IPS-NIHi11 (cell line): Measurements from ENCODE around the gene TTC16.
A peak's percentile ranks its signal among the peaks of the same experiment; 100 is the strongest.
"Not testable (repeated sequence)": the region's sequence is repeated elsewhere in the genome, so short reads cannot be mapped to it uniquely, and the experiment has no call there.

Source experiments
- DNase-seq: peaks from one replicate; pipeline ENCODE4 v3.0.0; 2012; ENCODE audit warnings: mixed read lengths, low spot score

Gene TTC16

DNA sequence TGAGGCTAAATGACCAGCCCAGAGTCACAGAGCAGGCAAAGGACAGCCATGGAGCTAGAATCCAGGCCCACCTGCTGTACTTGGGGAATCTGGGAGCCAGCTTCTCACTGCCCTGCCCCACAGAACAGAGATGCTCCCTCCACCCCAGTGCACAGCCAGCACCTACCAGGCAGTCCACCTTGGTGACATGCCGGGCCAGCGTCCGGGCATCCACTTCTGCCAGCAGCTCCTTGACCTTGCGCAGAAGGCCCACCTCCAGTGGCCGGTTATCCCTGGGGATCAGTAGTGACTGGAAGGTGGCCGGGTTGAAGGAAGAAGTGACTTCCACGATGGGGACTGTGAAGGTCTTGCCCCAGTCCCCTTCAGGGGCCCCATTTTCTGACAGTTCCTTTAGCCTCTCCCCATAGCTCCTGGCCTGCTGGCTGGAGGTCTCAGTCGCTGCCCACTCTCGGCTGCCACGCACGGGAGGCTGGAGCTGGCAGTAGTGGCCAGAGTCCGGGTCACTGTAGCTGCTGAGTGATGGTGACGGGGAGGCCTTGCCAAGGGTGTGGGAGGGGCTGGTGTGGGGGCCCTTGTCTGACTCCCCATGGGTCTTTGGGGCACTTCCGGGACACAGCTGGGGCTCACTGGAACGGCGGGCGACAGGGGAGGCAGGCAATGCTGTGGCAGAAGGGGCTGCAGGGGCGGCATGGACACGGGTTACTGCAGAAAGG, 28.7 kb downstream of the TTC16 start:
- no peak for DNase-seq

- DNase-seq: no peak
Measured at GRCh38 chr9:127746959-127747569, 31.2 kb downstream of the TTC16 start.

GRCh38 chr9:127749090-127749787, 33.4 kb downstream of the TTC16 start:
- no peak for DNase-seq

DNA sequence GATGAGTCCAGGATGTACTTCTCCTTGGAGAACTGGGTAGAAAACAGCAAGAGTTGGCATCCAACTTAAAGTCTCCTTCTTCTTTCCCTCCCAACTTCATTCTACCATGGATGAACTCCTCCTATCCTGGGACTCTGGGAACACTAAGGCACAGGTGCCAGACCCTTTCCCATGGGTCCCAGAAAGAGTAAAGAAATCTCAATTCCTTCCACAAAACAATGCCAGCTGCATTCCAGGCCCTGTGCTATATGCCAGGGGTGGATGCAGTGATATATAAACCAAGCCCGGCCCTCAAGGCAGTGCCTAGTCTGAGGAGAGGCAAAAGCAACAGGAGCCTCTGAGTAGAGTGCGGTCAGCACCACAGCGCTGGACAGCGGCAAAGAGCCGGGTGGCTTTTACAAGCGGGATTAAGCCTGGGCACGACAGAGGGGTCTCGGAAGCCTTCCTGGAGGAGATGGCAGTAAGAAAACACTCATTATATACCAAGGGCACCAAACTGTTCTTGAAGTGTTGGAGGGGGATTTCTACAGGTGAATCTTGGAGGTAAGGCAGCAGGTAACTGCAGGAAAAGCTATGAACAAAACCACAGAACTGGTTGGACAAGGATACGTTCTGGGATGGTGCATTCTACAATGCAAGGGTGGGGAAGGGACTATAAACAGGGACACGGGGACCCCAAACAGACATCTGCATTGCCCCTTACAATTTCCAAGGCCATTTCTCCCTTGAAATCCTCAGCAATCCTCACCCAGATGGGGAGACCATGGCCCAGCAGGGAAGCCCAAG, 35.6 kb downstream of the TTC16 start:
- peak; percentile 72 for DNase-seq

DNA sequence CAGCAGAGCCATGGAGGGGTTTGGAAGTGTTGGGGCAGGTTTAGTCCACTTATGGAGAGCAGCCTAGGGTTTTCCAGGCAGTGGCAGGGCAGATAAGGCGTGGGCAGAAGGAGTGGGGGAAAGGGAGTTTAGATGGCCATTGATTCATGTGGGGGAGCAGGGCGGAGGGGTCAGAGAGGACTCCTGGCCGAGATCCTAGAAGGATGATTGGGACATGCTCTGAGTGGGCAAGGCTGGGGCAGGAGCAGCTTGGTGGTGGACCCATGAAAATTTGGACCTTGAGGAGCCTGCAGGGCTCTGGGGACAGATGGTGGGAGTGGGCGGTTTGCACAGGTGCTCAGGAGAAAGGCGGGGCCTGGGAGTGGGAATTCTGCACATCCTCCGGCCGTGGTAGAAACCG, 37.3 kb downstream of the TTC16 start:
- no peak for DNase-seq

- DNase-seq: no peak
Measured at GRCh38 chr9:127753622-127754021, 37.7 kb downstream of the TTC16 start.

GRCh38 chr9:127754099-127755060, 38.5 kb downstream of the TTC16 start:
- peak; percentile 94 for DNase-seq

DNA sequence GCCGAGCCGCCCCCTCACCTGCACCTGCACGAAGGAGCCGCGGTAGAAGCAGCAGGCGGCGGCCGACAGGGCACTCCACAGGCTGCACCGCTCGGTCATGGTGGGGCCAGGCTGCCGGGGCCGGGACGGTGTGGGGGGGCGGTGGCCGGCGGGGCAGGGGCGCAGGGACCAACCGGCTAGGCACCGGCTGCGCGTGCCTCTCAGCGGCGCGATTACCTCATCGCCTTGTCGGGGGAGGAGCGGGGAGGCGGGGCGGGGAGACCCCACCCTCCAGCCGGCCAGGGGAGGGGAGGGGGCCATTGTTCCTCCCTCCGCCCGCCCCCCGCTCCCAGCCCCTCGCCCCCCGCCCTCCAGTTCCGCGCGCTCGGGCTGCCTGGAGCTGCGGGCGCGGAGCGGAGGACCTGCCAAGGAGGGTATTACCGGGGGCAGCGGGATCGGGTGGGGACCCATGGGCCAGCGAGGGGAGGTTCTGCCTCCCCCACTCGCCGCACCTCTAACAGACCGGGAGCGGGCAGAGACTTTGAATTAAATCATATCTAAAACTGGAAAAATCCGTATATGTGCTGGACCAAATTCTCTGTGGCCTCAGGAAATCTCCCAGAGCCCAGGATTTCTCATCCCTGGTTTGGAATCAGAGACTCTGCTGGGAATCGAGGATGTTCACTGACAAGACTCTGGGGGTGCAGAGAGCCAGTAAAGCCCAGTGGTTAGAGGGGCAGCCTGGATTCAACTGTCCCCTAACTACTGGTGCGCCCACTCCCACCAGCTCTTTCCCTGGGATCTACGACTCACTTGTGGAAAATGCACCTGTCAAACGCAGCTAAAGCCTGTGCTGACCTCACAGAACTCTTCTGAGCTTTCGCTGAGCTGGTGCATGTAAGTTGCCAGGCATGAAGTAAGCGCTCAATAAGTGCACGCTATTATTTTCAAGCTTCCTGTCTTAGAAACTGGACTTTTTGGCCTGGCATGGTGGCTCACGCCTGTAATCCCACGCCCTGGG, 39.5 kb downstream of the TTC16 start:
- peak; percentile 89 for DNase-seq

GRCh38 chr9:127756233-127756632, 40.4 kb downstream of the TTC16 start:
- no peak for DNase-seq

- not testable (repeated sequence) for DNase-seq
Measured at GRCh38 chr9:127756776-127757175, 40.9 kb downstream of the TTC16 start.

DNA sequence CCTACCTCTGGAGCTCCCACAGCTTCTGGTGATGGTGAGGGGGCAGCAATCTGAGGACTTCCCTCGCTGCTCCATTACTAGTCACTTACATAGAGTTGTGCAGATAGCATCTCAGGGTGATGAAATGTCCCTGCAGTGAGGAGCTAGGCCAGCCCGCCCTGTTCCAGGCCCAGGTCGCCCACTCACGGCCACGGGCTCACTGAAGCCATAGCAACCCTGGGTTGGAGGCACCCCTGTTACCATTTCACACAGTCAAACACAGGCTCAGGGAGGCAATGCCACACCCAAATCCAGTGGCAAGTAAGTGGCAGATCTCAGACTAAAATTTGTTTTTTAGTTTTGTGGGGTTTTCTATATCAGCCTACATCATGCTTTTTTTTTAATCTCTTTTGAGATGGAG, 43.0 kb downstream of the TTC16 start:
- no peak for DNase-seq

DNA sequence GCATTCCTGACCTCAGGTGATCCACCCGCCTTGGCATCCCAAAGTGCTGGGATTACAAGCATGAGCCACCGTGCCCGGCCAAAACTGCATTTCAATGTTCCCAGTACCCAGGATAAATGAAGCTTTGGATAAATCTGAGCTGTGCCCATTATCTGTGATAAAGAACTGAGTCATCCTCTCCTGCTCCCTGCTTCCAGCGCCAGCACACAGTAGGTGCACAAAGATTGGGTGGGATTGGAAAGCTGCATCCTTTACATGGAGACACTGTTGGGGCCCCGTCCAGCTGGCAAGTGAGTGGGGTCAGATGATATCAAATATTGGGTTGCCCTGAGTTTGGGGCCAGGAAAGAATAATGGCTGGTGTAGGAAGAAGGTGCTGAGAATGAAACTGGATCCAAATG, 45.2 kb downstream of the TTC16 start:
- DNase-seq: no peak

- DNase-seq: peak; percentile 29
Measured at GRCh38 chr9:127761491-127761956, 45.6 kb downstream of the TTC16 start.

DNA sequence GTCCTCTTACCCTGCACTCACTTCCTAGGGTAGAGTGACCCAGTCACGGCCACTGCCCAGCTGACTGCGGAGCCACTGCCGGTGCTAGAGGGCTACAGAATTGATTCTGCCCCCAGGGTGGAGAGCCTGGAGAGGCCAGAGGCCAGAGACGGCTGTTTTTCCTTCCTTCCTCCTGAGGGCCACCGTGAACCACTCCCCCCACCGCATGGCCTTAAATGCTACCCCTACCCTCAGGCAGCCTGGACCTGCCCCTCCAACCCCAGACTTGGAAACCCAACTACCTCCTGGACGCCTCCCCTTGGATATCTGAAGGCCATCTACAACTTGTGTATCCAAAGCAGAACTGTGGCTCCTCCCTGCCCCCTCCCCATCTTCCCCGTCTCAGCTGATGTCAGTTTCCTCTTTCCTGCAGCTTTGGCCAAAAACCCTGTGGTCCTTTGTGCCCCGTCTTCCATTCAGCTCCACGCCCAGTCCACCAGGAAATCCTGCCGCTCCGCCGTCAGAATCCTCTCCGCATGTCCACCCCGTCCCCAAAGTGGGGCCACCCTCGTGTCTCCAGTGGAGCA, 46.3 kb downstream of the TTC16 start:
- peak; percentile 21 for DNase-seq

GRCh38 chr9:127763918-127764384, 48.1 kb downstream of the TTC16 start:
- peak; percentile 47 for DNase-seq

- DNase-seq: no peak
Measured at GRCh38 chr9:127765418-127765817, 49.5 kb downstream of the TTC16 start.

GRCh38 chr9:127767410-127767809, 51.5 kb downstream of the TTC16 start:
- DNase-seq: no peak

- no peak for DNase-seq
Measured at GRCh38 chr9:127767909-127768331, 52.0 kb downstream of the TTC16 start.

GRCh38 chr9:127768698-127769097, 52.8 kb downstream of the TTC16 start:
- DNase-seq: no peak
